GM10847 (cell line): Measurements from ENCODE around the gene ADM.

Experiments
- POLR2A ChIP-seq: IDR thresholded peaks from 2 replicates; pipeline ENCODE4 v1.6.1; 2011; ENCODE audit not compliant: insufficient read length; ENCODE audit errors: extremely low read depth

The ADM gene

DNA sequence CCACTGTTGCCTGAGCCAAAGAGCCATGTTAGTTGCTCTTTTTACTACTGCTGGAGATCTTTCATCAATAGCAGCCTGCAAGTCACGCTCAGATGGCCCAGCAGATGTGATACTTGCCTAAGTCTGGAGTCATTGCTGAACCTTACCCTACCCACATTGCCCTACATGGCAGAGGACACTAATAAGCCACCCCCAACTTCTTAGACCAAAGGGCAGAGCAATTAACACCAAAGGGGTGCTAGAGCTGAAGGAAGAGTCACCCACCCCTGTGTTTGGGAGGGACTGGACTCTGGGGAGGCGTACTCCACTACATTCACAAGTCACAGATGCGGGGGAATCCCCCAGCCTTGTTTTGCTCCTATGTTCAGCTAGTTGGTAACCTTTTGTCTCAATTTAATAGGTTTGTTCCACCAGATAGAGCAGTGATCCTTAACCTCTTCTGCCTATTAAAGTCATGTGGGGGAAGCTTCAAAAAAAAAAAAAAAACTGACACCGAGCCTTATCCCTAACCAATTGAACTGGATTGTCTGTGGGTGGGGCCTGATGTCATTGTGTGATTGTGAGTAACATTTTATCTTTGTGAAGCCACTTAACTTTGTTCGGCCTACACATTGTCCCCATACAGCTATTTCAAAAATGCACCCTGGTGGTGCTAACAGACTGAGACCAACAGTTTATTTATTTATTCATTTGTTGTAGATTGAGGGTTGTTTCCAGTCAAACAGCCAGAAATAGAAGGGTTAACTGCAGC is 13.1 kb downstream of the ADM start:
- no peak for TF ChIP-seq POLR2A

DNA sequence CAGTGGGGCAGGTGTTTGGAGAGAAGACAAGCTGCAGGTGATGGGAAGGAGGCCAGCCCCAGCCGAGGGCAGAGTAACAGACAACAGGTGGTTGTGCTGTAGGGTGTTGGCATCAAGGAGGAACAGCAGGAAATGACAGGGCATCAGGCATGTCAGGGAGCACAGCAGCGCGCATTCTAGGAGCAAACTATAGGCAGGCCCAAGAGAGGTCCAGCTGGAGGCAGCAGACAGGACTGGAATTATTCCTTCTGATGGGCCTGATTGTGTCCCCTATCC is 13.6 kb downstream of the ADM start:
- no peak for TF ChIP-seq POLR2A

- TF ChIP-seq POLR2A: no peak
Observed at GRCh38 chr11:10319702-10320558, 15.1 kb downstream of the ADM start.

DNA sequence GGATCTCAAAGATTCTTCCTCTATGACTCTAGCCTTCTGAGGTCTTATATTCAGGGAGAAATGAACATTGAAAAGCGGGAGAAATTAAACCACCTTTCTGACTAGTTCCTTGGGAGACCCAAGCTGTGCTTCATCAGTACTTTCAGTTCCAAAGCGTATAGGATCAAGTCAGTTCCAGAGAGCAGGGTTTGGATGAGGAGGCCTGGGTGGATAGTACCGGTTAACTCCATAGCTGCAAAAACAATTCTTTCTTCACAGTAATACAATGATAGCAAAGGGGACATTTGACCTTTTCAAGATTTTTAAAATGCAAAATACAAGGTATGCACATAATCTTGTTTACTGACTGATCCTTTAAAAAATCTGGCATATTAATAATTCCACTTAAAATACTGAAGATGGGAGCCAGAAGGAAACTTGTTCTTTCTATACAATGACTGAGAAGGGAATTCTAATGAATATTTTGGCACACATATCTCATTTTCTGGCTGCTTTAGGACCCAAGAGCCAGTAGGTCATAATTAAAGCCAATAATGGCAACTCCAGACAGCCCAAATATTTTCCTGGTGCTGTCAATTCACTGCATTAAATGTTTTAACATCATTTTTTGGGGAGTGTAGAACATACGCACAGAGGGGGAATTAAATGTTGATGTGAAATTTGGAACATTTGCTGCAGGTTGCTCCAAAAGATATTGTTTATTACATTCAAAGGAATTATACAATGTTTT is 16.0 kb downstream of the ADM start:
- no peak for TF ChIP-seq POLR2A

- no peak for TF ChIP-seq POLR2A
Observed at GRCh38 chr11:10322401-10322800, 17.5 kb downstream of the ADM start.

- TF ChIP-seq POLR2A: no peak
Observed at GRCh38 chr11:10322830-10323792, 18.2 kb downstream of the ADM start.

- no peak for TF ChIP-seq POLR2A
Observed at GRCh38 chr11:10323793-10324170, 18.9 kb downstream of the ADM start.

DNA sequence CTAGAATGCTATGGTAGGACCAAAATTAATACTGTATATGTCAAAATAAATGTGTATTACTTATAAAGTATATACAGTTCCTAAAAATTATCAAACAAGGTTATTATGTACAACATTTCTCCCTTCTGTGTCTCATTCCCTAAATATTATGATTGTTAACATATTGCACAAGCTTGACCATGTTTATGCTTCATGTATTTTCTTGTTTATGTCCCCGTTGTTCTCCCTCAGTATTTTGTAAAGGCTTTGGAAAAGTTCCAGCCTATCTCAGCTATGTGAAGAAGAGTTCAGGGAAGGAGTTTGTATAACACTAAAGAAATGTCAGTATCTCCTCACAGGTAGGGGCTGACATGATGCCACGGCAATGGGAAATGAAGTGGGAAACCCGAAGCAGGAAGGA is 19.6 kb downstream of the ADM start:
- TF ChIP-seq POLR2A: no peak

DNA sequence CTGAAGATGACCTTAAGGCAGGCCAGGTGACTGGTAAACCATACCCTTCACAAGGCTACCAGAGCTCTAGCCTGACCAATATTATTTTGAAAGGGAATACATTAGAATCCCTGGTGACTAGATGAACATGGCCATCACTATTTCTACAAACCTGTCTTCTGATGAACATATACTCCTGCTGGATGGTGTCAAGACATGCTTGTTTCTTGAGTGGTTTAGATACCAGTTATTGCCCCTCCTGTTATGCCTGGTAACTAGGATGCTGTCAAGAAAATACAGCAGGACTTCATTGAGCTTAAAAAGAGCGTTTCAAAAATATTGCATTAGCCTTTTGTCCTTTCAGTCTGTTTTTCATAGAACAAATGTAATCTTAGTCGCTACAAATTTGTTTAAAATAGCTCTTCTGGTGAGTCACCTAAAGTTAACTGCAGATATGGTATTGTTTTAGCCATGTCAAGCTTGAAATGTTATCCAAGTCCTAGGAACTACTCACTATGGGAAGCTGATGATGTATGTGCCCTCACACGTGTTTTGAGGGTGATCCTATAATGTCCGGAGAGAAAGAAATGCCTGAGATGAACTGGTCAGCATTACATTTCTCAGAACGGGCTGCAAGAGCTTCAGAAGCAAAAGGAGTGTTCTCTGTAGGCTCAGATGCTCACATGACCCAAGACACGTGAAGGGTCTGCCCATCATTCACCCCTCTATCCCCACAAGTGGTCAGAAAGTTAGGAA is 20.6 kb downstream of the ADM start:
- no peak for TF ChIP-seq POLR2A

- no peak for TF ChIP-seq POLR2A
Observed at GRCh38 chr11:10326012-10326964, 21.4 kb downstream of the ADM start.

DNA sequence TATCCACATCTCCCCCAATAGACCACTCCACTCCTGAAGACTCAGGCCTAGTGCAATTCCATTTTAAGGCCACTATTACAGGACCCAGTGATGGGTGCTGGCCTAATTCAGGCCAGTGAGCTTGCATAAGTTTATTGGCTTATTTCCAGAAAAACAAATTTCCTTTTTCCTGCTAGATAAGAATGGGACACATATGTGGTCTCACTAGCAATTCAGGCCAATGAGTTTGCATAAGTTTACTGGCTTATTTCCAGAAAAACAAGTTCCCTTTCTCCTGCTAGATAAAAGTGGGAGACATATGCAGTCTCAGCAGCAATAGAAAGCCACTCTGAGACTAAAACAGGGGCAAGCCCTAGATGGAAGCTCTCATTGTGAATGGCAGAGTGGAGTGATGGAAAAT is 22.4 kb downstream of the ADM start:
- no peak for TF ChIP-seq POLR2A

- TF ChIP-seq POLR2A: no peak
Observed at GRCh38 chr11:10328314-10329098, 23.6 kb downstream of the ADM start.
